ENCODE measurements around the gene GAB2.
"Not testable (repeated sequence)": the region's sequence is repeated elsewhere in the genome, so short reads cannot be mapped to it uniquely, and the experiment has no call there.

Gene GAB2

DNA sequence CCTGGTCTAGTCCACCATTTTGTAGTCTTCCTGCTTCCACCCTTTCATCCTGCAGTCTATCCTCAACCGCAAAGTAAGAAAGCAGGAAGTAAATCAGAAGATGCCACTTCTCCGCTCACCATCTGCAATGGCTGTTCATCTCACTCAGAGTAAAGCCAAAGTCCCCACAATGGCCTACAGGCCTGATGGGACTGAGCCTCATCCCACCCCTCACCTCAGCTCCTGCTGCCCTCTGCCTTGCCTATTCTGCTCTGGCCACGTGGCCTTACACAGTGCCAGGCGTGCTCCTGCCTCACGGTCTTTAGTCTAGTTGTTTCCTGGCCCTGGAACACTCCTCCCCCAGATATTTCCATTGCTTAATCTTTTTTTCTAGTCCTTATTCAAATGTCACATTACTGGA, 133.4 kb downstream of the GAB2 start:
- H3K4me3 ChIP-seq (ENCODE audit: low read depth, low read length), result no peak overlapping the region

DNA sequence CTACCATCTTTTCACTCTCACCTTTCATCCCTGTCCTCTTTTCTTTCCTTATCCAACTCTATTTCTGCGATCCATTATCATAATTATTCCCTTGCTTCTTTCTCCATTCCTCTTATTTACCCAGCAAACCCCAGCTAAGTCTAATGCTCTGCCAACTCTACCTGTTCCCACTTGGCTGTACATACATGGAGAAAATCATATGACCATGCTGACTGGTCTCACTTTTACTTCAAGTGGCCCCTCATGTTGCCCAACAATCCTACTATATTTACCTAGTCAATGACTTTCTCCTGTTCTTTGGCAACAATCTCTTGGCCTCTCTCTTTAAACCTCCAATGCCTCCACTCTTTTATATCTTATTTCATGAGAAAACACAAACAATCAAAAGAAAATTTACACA, 134.8 kb downstream of the GAB2 start:
- H3K4me3 ChIP-seq (ENCODE audit: low read depth, low read length), result no peak overlapping the region

DNA sequence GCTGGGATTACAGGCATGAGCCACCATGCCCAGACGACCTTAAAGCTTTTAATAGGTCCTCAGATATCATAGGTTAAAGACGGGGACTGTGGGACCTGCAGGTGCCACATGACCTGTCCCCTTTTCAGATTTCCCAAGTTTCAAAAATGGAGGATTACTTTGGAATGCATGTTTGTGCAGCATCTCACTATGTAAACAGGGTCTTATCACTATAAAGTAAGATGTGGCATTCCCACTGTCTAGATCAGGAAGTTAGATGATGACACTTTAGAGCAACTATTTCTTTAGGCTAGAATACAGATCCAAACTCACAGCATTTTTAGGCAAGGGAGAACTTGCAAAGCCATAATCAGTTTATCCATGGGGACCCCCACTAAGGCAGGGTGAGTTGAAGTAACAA, 136.1 kb downstream of the GAB2 start:
- H3K4me3 ChIP-seq (ENCODE audit: low read depth, low read length), result no peak overlapping the region

DNA sequence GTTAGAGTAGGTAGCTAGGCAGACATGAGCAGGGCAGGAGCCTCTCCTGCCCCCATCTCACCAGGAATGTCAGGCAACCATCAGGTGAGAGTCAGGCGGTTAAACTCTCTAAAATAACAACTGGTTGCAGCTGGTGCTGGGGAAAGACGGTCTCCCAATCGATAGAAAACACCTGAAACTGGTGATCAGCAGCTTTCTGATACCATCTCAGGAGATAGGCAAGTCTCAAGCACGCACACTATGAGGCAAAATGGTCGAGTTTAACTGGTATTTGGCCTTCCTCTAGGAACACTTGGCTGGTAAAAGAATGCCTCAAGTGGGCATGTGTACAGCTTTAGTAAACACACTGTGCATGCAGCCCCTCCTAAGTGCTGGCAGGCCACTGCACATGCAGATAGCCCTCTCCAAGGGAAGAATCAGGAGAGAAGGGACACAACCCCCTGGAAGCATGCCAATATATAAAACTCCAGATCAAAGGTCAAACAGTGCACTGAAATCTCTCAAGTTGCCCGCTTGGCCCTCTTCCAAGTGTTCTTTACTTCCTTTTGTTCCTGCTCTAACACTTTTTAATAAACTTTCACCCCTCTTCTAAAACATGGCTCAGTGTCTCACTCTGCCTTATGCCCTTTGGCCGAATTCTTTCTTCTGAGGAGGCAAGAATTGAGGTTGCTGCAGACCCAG, 140.2 kb downstream of the GAB2 start:
- H3K4me3 ChIP-seq (ENCODE audit: low read depth, low read length), result no peak overlapping the region

DNA sequence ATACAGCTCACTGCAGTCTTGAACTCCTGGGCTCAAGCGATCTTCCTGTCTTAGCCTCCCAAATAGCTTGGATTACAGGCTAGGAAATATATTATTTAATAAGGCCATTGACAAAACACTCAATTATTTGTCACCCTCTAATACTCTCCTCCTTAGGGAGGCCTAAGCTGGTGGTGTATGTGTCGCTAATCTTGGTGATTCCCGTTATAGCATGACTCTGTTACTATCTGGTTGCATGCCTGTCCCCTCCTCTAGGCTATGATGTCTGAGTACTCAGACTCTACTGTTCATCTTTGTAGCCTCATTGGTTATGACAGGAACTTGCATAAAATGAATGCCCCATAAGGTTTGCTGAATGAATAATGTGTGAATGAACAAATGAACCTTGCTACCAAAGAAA, 141.3 kb downstream of the GAB2 start:
- H3K4me3 ChIP-seq (ENCODE audit: low read depth, low read length), result no peak overlapping the region

DNA sequence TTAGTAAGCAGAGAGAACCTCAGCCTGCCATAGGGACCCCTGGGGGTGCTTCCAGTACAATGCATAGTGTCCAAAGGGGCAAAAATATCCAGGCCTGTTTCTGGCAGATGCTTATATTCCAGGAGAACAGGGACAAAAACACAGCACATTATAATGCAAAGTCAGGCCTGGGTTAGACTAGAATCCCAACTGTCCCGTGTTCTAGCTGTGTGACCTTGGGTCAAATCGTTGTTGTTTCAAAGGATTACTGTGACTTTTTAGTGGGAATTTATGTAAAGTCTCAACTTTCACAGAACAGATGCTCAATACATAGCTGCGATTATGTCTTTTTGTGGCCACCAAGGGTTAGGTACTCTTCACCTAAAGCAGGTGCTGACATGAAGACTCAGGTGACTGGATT, 142.9 kb downstream of the GAB2 start:
- H3K4me3 ChIP-seq (ENCODE audit: low read depth, low read length), result no peak overlapping the region

DNA sequence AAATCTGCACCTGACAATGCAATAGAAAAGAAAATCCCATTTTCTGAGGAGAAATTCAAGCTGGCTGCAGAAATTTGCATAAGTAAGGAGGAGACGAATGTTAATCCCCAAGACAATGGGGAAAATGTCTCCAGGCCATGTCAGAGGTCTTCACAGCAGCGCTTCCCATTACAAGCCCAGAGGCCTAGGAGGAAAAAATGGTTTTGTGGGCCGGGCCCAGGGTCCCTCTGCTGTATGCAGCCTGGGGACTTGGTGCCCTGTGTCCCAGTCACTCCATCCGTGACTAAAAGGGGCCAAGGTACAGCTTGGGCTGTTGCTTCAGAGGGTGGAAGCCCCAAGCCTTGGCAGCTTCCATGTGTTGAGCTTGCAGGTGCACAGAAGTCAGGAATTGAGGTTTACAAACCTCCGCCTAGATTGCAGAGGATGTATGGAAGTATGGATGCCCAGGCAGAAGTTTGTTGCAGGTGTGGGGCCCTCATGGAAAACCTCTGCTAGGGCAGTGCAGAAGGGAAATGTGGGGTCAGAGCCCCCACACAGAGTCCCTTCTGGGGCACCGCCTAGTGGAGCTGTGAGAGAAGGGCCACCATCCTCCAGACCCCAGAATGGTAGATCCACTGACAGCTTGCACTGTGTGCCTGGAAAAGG, 144.9 kb downstream of the GAB2 start:
- not testable (repeated sequence) for H3K4me3 ChIP-seq (ENCODE audit: low read depth, low read length)

DNA sequence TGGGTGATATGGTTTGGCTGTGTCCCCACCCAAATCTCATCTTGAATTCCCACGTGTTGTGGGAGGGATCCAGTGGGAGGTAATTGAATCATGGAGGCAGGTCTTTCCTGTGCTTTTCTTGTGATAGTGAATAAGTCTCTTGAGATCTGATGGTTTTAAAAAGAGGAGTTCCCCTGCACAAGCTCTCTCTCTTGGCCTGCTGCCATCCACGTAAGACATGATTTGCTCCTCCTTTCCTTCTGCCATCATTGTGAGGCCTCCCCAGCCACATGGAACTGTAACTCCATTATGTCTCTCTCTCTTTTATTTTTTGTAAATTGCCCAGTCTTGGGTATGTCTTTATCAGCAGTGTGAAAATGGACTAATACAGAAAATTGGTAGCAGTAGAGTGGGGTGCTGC, 145.8 kb downstream of the GAB2 start:
- not testable (repeated sequence) for H3K4me3 ChIP-seq (ENCODE audit: low read depth, low read length)

DNA sequence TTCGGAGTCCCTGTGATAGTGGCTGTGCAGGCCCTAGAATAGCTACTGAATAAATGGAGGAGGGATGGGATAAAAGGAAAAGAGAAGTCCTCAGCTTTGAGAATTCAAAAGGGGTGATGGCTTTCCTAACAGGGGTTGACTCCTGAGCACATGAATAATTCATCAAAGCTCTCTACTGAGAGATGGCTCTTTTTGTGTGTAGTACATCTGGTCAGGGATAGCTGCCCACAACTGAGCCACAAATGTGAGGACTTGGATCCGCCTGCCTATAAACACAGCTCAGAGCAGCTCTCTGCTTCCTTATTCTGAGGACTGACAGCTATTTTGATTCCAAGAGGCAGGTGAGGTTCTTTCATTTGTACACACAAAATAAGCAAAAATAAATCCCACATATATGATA, 146.6 kb downstream of the GAB2 start:
- H3K4me3 ChIP-seq (ENCODE audit: low read depth, low read length), result no peak overlapping the region

DNA sequence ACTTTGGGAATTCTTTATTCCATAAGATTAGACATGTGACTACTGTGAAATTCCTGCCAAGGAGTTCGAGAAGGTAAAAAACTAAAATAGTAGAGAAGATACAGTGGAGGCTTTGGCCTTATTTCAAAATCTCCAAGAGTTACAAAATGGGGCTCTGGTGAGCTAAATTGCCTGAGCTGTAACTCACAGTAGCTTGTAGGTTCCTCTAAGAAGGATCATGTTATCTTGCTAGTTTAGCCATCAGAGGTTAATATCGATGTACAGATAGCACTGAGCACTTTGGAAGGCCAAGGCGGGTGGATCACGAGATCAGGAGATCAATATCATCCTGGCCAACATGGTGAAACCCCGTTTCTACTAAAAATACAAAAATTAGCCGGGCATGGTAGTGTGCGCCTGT, 147.8 kb downstream of the GAB2 start:
- no peak overlapping the region for H3K4me3 ChIP-seq (ENCODE audit: low read depth, low read length)

DNA sequence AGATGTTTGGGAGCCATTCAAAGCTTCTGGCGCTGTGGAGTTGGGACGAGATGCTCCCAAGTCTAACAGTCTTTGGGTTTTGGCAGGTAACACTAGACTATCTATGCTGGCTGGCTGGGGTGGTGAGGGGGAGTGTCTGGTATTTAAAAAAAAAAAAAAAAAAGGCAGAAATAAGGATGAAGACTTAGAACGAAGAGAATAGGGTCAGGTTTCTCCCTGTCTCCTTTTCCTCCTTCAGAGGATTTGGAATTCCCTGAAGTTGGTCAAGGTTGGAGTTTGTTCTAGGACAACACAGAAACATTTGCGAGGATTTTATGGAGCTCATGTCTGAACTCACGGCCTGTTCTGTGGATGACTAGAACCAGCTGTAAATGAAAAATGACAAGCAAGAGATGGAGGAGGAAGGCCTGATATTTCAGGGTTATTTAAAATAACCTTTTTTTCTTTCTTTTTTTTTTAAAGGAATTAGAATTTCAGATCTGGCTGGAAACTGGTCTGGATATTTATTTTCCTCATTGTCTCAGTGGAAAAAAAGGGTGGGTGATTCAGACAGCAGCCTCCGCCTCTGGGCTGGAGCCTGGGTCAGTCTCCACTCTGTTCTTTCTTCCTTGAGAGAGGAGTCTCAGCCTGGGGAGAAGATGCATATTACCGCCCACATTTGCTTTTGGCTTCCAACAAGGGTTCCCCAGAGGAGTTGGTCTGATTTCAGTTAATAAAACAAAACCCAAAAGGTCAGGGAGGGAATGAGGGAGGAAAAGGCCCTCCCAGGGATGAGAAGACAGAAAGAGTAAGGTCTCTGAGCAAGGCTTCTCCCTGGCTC, 148.8 kb downstream of the GAB2 start:
- H3K4me3 ChIP-seq (ENCODE audit: low read depth, low read length), result no peak overlapping the region

DNA sequence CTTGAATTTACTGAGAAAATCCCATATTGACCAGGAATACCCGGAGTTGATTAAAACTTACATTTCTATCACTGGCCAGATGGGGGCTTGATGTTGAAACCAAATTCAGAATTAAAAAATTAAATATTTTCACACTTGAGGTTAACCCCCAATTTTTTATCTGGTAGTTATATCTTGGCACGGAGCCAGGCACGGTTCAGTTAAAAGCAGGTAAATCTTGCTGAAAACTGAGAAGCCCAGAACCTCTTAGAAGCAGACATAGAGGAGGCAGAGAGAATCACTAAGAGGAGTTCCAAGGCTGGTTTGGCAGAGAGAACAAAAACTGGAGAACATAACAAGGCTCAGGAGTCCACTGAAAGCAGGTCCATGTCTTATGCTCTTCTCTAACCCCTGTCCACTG, 151.2 kb downstream of the GAB2 start:
- H3K4me3 ChIP-seq (ENCODE audit: low read depth, low read length), result no peak overlapping the region

DNA sequence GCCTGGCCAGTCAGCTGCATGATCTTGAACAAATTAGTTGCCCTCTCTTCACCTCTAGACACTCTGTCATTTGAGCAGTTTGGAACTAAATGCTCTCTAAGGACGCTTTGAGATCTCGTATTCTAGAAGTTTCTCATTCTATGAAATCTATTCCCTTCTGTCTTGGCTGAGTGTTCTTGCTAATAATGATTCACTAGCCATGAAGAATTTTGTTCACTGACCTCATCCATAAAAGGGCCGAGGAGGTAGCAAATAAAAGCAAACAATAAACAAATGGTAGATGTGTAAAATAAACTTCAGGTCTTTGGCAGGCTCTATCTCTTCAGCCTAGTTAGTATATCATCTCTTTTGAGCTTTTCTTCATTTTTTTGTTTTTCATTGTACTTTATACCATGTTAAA, 152.3 kb downstream of the GAB2 start:
- H3K4me3 ChIP-seq (ENCODE audit: low read depth, low read length), result no peak overlapping the region

DNA sequence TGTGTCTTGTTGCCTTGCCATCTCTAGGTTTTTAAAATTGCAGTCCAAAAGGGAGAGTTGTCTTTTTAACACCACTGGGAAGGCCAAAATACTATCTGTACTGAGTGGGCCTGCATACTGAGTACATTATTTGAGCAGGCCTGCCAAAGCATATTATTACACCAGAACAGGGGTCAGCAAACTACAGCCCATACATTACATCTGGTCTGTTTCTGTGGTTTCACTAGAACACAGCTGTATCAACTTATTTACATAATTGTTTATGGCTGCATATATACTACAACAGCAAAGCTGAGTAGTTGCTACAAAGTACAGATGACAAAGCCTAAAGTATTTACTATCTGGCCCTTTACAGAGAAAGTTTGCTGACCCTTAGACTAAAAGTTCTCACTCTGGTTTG, 154.9 kb downstream of the GAB2 start:
- no peak overlapping the region for H3K4me3 ChIP-seq (ENCODE audit: low read depth, low read length)

DNA sequence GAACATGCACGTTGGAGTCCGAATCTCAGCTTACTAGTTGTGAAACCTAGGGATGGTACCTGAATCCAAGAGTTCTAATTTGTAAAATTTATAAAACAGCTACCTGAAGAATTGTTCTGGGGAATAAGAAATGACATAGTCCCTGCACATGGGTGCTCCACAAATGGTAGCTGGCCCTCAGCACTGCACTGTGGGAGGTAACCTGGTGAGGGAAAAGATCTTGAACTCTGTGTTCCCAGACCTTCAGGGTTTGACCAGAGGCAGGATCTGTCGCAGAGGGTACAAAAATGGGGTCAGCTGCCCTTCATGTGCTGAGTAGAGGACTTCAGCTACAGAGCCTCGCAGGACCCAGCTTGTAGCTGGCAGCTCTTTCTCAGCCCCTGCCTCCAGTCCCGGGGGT, 155.4 kb downstream of the GAB2 start:
- H3K4me3 ChIP-seq (ENCODE audit: low read depth, low read length), result no peak overlapping the region

DNA sequence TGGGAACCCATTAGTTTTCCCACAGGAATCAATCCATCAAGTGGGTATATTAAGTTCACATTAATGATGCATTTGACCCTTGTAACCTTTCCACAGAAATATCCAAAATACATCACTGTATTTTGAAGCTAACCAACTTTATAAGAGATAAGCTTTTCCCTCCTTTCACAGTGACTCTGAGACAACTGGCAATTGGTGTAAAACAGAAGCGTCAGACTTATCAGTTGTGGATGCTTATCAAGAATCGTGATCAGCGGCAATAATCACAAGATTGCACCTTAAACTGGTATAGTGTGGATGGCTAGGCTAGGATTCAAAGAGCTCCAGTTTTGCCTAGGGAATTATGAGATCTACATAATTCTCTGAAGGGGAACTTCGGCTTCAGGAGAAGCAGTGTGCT, 155.8 kb downstream of the GAB2 start:
- no peak overlapping the region for H3K4me3 ChIP-seq (ENCODE audit: low read depth, low read length)

DNA sequence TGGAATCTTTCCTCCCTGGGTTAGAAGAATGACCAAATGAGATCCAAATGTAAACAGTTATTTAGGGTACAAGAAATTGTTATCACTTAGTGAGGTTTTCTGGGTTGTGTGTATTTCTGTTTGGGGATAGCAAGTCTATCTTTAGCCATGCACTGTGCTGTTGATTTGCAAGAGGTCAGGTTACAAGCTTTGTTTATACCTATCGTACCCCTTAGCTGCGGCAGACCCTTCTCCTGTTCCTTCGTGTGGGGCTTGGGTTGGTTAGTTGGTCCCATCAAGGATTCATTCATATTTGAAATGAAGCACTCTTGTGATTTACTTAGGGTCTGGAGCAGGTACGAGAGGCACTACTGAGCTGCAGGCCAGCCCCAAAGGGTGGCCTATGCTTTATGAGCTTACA, 156.3 kb downstream of the GAB2 start:
- H3K4me3 ChIP-seq (ENCODE audit: low read depth, low read length), result no peak overlapping the region

DNA sequence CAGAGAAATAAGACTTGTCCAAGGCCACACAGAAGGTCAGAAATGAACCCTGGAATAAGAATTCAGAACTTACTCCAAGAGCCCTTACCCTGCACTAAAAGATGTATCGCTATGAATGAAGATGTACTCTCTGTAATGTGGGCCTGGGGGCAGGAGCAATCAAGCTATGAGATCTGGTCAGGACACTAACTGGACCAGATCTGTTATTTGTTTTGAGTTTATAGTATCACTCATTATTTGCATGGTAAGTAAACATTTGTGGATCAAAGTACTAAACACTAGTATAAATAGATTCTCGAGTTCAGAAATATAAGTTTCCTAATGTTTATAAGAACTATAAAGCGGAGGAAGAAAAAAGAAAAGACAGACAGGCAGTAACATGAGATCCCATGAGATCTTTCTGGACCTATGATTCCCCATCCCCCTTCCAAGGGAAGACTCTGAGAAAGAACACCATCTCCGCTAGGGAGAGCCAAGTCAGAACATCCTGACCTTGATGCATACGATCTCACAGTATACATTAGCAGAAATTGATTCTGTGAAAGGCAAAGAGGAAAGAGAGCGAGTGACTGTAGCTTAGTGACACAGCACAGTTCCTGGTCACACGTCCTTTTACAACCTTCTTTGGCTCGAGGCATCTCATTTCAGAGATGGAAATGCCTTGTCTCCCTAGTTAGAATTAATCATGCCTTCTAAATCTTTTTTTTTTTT, 157.7 kb downstream of the GAB2 start:
- H3K4me3 ChIP-seq (ENCODE audit: low read depth, low read length), result no peak overlapping the region

DNA sequence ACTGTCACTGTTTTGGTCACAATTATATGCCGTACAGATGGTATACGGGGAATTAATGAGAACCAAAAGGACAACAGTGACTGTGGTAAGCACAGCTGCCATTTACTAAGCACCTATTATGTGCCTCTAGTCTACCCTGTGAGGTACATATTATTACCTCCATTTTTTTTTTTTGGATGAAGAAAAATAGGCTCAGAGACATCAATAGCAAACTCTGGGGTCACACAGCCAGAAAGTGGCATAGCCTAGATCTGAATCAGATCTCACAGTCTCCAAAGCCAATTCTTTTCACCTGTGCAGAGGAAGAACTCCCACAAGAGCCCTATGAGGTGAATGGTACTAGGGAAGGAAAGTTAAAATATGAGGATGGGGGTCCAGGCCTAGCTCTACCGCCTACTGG, 160.0 kb downstream of the GAB2 start:
- H3K4me3 ChIP-seq (ENCODE audit: low read depth, low read length), result no peak overlapping the region

DNA sequence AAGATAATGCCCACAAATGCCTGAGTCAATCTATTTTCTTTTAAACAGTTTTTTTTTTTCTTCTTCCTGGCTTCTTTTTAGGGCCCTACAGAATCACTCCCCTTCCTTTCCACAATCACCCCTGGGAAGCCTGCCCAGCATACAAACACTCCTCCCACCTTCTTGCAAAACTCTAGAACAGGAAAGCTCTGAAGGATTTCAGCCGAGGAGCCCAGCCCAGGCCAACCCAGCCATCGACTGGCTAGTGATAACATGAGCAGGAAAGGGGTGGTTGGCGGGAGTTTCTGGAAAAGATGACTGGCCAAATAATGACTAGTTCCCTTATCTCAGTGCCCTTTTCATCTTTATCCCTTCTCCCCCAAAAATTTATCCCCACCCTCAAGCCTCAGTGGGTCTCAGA, 160.7 kb downstream of the GAB2 start:
- H3K4me3 ChIP-seq (ENCODE audit: low read depth, low read length), result no peak overlapping the region

DNA sequence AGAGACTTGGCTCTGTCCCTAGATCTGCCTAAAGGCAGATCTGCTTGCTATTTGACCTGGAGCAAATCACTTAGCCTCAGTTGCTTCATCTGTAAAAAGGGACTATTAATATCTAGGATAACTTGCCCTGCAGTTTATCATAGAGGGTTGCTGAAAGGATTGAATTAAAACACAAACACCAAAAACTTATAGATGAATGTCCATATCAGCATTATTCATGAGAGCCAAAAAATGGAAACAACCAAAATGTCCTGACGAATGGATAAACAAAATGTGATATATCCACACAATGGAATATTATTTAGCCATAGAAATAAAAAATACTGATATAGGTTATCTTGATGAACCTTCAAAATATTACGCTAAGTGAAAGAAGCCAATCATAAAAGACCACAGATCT, 161.7 kb downstream of the GAB2 start:
- H3K4me3 ChIP-seq (ENCODE audit: low read depth, low read length), result no peak overlapping the region

DNA sequence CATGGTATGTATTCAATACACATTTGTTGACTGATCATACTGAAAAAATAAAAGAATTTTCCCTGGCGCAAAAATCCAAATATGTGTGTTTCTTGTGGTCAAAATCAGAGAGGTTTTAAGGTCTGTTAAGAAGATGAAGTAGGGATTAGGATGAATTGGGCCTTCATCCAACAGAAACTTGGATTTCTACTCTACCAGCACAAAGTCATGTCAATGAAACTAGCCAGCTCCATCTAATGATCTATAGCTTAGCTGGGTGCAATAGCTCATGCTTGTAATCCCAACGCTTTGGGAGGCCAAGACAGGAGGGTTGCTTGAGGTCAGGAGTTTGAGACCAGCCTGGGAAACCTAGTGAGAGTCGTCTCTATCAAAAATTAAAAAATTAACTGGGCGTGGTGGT, 163.4 kb downstream of the GAB2 start:
- no peak overlapping the region for H3K4me3 ChIP-seq (ENCODE audit: low read depth, low read length)

Measured in iPS-11a (cell line).